Fibroblast of upper back skin (primary cell): Measurements from ENCODE around the gene MFSD6L.

Experiments used
- DNase-seq: peaks from one replicate; pipeline ENCODE4 v3.0.0-alpha.2; 2013

Gene MFSD6L, protein sequence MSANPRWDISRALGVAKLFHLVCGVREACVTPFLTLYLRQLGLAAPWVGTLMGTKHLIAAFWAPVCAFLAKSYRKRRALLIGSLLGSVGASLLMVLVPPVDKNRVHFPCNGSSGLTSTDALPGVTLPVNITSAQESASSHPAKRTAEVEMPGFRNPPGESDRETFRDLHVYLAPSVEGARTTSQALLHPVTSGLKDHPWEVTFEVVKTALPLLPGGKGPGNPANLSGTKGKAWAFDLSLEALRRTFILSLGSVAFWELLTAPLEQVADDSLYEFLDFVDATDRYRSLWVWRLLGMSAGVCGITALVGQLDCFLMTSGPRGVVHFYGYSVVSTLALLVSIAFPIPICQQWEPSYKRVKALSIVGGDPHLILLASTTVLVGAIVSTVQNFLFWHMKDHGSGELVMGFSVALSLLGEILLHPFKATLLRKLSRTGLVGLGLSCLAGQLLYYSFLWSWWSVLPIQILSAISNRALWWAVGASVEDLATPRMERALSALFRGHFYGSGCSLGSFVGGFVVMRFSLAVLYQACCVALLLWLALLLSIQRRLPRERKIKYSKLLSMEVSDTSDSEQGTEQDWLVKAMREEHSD

DNA sequence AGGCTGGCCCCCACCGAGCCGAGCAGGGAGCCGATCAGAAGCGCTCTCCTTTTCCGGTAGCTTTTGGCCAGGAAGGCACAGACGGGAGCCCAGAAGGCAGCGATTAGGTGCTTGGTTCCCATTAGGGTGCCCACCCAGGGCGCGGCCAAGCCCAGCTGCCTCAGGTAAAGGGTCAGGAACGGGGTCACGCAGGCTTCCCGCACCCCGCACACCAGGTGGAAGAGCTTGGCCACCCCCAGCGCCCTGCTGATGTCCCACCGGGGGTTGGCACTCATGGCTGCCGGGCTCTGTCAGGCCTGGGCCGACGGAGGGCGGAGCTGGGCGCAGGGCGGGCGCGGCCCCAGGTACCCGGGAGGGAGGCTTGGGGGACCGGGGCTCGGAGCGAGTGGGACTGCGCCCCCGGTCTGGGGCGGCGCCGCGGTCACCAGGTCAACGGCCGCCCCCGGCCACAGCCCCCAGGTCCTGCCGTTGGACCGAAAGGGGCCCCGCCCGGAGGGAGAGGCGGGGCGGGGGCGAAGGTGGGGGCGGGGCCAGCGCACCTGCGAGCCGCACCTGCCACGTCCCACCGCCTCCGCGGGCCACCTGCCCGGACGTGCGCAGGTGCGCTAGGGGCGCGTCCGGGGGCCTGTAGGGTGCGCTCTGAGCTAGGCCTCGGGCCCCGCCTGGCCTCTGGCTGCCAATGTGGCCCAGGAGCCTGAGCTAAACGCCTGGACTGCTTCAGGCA is at the start of gene MFSD6L:
TSS of gene MFSD6L (minus strand) at position 520 of the 724 bp plus-strand sequence. CDS start at position 275, 245 bp downstream.
- DNase-seq, result no peak

DNA sequence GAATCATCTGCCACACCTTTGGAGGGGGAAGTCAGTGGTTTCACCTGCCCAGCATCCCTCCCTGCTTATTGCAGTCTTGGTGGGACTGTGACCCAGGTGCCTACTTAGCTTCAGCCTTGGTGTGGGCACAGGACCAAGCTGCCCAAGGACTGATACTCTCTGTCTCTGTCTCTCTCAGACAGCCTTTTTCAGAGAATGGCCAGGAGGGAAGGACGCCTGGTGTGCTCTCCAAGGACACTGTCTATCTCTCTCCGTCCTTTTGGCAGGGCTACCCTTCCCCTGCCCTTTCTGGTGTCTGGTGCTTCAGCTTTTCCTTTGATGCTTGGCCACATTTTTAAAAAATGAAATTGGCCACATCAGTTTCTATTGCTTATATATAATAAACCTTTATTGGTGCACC is 48.7 kb upstream of the MFSD6L start:
- no peak for DNase-seq

DNA sequence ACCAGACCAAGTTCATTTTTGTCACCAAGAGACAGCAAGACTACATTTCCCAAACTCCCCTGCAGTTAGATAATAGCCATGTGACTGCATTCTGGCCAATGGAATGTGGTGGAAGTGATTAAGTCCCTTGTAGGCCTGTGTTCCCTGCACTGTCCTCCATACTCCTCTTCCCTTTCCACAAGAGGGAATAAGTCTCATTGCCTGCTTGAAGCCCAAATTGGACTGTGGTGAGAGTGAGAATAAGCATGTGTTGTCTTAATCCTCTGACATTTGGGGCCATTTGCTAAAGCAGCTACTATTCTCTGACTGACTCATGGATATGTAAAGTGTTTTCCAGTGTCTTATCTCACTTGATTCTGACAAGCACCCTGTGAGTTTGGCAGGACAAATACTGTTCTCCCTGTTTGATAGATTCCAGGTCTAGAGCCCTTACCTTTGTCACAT is 47.6 kb upstream of the MFSD6L start:
- DNase-seq, result peak; percentile 50

DNA sequence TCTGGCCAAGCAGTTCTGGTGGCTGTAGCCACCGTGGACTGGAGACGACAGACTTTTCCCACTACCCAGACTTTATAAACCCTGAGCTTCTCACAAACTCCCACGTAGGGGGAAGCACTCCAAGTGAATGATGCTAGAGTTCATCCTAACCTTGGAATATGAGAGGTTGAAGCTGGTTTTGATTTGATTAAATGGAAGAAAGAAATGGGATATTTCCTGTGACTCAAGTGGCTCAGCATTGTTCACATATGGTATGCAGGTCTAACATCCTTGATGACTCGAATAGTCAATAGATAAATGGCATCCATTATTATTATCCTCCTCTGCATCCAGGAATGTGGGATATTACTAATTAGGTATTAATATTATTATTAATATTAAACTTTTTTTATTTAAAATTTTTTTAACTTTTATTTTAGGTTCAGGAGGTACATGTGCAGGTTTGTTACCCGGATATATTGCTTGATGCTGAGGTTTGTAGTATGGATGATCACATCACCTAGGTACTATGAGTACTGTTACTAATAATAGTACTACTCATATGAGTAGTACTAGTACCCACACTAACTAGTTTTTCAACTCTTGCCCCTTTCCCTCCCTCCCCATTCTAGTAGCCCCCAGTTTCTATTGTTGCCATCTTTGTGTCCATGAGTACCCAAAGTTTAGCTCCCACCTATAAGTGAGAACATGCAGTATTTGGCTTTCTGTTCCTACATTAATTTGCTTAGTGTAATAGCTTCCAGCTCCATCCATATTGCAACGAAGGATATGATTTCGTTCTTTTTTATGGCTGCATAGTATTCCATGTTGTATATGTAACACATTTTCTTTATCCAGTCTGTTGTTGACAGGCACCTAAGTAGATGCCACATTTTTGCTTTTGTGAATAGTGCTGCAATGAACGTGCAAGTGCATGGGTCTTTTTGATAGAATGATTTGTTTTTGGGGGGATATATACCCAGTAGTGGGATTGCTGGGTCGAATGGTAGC is 45.4 kb upstream of the MFSD6L start:
- DNase-seq, result peak; percentile 38

DNA sequence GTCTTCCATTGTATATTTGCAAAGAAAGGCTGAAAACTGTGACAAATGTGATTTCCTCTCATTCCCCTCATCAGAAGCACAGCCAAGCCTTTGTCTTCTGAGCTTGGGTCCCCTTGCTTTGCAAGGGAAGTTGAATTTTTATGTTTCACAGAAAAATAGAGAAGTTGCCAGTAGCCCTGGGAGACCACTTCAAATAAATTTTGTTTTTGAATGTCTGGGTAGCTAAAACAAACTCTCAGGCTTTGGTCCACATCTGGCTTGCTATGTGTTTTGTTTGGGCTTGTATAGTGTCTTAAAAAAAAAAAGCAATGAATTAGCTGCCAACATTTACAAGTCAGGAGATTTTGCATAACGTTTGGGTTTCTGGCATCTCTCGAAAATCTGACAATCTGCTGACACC is 44.2 kb upstream of the MFSD6L start:
- no peak for DNase-seq

DNA sequence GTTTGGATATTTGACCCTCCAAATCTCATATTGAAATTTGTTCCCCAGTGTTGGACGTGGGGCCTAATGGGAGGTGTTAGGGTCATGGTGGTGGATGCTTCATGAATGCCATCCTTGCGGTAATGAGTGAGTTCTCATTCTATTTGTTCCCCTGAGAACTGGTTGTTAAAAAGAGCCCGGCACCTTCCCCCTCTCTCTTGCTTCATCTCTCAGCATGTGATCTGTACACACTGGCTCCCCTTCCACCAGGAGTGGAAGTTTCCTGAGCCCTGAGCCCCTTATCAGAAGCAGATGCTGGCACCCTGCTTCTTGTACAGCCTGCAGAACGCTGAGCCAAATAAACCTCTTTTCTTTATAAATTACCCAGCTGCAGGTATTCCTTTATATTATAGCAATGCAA is 42.7 kb upstream of the MFSD6L start:
- DNase-seq, result no peak

DNA sequence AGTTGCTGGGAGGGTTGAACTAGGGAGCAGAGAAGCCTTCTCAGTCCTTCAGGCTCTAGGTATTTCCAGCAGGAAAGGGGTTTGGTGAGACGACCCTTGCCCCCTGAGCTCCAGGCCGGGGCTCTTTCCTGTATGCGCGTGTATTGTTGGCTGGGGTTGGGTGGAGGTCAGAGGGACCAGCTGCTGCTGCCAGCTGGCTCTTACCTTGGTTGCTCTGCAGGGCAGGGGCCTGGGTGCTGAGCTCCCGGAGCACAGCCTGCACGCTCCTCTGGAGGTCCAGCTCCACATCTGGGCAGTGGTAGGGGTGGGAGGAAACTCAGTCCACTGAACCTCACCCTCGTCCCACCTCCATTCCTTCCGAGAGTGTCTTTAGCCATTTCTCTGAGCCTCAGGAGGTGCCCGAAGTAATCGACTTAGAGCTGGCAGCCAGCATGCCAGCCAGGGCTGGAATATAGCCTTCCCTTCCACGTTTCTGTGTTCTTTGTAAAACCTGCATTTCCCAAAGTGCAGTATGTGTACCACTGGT is 40.3 kb upstream of the MFSD6L start:
- DNase-seq, result no peak

DNA sequence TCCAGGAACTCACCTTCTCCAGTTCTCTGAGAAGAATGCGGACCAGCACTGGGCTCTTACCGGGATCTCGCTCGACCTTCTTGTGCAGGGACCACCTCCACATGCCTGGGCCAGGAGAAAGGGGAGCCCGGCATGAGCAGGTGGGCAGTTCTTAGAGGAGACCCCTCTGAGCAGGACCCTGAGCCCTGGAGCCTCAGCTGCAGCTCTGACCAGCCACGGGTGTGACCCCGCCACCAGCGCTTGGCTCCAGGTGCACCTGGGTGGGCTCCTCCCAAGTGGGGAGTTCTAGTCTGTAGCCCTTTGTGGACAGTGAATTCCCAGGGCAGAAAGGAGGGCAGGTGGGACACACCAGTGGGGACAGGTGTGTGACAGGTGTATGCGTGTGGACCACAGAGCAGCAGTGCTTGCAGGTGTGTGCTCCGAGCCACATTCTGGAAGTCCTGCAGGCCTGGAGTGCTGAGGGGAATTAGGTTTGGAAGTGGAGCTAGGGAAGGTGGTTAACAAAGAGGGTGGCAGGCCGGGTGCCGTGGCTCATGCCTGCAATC is 39.5 kb upstream of the MFSD6L start:
- DNase-seq, result no peak

DNA sequence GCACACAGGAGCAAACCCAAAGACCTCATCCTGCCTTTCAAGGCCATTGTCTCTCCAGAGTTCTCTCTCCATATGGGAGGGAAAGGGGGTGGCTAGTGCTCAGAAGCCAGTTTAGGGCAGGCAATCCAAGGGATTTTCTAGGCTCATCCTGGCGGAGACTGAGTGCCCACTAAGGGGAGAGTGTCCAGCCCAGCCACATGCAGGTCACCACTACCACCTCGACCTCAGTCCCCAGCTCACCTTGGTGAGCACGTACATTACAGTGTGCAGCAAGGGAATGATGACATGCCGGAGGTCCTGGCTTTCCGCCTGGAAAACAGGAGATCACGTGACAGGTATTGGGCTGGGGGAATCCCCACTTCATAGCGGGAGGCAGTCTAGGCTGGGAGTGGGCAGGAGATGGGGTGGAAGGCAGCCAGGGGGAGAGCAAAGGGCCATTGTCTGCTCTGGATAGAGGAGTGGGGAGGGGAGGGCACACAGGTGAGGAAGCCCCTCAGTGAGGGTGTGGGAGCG is 38.5 kb upstream of the MFSD6L start:
- peak; percentile 41 for DNase-seq

DNA sequence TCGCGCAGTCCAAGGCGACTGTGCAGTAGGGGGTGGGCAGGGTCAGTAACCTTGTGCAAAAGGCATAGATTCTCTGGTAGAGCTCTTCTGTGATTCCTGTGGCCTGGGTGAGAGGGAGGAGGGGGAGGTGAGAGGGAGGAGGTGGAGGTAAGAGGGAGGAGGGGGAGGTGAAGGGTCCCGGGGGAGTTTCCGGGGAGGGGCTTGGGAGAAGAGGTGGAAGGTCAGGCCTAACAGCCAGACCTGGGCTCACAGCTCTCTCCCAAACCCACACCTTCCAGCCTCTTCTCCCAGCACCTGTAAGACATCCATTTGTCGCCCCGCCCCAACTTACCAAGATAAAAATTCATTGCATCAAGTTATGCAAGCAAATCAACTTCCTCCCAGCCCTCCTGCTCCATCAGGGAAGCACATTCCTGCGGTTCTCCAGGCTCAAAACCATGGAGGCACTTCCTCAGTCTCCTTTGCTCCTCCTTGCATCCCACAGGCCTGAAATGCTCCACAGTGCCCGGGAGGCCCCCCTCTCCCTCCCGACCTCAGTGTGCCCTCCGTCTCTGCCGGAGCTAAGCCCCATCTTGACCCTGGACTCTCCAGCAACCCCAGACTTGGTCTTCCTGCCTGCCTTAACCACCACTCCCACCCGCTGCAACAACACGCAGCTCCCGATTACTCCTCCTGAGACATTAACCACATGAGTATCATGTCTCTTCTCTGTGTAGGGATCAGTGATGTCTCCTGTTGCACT is 37.8 kb upstream of the MFSD6L start:
- DNase-seq, result peak; percentile 46

DNA sequence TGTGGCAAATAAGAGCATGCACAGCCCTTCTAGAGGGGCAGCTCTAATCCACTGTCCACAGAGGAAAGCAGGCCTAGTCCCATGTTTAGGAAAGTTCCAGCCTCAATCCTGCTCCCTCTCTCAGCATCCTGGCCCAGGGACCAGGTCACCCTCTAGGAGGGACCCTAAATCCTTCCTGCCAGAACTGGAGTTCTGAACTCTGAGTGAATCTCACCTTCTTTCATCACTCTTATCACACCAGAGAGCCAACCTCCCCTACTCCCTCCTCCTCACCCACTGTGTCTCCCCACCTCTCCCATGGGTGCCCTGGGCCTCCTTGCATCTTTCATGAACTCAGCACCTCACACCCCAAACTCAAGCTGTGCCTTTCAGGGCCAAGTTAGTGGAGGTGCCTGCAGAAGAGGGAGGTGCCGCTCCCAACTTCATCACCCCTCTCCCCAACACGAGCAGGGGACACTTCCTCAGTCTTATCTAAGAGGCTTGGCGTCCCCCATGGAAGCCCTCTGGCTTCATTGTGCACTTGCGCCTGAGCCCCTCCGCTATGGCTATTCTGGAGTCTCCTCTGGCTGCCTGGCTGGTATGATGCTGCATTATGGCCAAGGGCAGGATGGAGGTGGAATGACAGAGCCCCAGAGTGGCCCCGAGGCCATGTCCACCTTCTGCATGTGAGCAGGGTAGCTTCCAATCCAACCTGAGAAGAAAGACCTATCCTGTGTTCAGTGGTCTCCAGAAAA is 36.6 kb upstream of the MFSD6L start:
- no peak for DNase-seq

DNA sequence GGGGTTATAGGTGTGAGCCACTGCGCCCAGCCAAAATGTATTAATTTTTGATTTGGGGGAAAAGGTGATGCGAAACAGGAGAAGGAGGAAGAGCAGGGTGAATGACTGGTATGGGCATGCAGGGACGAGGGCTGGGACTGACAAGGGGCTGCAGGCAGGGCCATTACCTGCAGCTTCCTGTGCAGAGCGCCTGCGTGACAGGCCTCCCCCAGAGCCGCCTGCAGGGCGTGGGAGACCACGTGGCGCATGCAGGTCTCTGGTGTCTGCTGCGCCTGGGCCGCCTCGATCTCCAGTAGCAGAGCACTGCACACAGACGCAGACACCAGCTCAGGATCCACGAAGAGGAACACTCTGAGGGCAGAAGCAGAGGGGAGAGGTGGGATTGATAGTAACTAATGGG is 35.9 kb upstream of the MFSD6L start:
- DNase-seq, result no peak

DNA sequence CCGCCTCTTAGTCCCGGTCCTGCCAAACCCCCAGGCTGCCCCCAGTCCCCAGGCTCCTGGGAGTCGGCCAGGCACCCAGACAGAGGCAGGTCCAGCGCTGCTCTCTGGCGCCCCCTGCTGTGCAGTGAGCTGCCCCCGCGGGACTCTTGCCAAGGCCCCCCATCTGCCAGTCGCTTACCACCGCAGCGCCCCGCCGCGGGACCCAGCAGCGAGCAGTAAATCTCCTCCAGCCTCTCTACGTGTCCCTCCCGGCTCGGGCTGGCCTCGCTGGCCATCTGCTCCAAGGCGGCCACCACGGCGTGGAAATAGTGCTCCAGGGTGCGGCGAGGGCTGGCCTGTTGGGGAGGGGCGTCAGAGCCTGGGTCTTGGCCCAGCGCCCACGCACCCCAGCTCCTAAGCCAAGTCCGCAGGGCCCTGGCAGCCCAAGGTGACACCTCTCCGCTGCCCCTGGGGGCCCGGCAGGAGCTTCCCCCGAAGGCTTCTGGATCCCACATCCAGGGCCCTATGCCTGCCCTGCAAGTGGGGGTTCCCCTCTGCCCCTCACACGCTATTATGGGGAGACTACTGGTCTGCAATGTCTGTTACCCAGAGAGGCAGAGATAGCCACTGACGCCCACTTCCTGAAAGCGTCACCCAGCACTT is 33.7 kb upstream of the MFSD6L start:
- DNase-seq, result no peak

GRCh38 chr17:8831234-8831849 is 32.2 kb upstream of the MFSD6L start:
- DNase-seq, result no peak

GRCh38 chr17:8830141-8830540 is 31.0 kb upstream of the MFSD6L start:
- no peak for DNase-seq

GRCh38 chr17:8829036-8829941 is 30.1 kb upstream of the MFSD6L start:
- no peak for DNase-seq

DNA sequence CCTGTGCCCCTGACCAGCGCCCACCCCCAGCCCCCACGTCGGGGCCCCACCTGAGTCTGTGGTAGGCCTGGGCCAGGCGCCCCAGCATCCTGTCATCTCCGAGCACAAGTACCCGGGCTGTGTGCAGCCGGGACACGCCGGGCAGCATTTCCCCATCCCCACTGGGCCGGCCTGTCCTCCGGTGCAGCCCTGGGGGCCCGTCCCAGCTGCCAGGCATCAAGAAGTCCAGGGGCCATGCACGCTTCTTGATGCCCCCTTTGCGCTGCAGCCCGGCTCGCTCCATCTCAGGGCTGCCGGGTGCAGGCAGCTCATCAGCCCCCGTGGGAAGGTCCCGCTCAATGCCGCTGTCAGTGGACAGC is 29.3 kb upstream of the MFSD6L start:
- DNase-seq, result no peak

- DNase-seq, result no peak
These were observed 27.8 kb upstream of the MFSD6L start for GRCh38 chr17:8826808-8827435.
